HepG2 (cell line): ENCODE measurements around the gene CIART. TPM values are rescaled to one million over a fixed set of nuclear protein-coding genes. Genes with fewer than 3 reads are reported as not detected.

Source experiments
- ATF7 ChIP-seq, 2 experiments: fragments of 450-650 bp in 1 of 2; sonication (generic) in 1 of 2; formaldehyde crosslinking in 1 of 2; IDR thresholded peaks; 2 replicates each; pipeline versions ENCODE4 v1.4.0 to v1.6.1; 2016 to 2020; ENCODE audit warnings: antibody characterized with exemption in 1 of 2, mild to moderate bottlenecking in 1 of 2, missing genetic modification reagents in 1 of 2
- ATM ChIP-seq: fragments of 450-650 bp; IDR thresholded peaks from 2 replicates; pipeline ENCODE4 v1.7.1; 2017; ENCODE audit warnings: mild to moderate bottlenecking, borderline replicate concordance
- CEBPG ChIP-seq: IDR thresholded peaks from 2 replicates; pipeline ENCODE4 v1.6.1; 2016
- DMTF1 ChIP-seq: sonication (generic); formaldehyde crosslinking; IDR thresholded peaks from 2 replicates; pipeline ENCODE4 v1.4.0; 2020; ENCODE audit warnings: mild to moderate bottlenecking, missing genetic modification reagents
- DNMT3B ChIP-seq: conservative IDR thresholded peaks from 2 replicates; pipeline ENCODE4 v1.6.1; 2016; ENCODE audit warnings: missing biosample characterization, control low read depth
- FUBP1 ChIP-seq: sonication (generic); formaldehyde crosslinking; IDR thresholded peaks from 2 replicates; pipeline ENCODE4 v1.5.1; 2020; ENCODE audit warnings: missing genetic modification reagents, mild to moderate bottlenecking, borderline replicate concordance
- HNRNPL ChIP-seq: fragments of 200-400 bp; formaldehyde crosslinking; IDR thresholded peaks from 2 replicates; pipeline ENCODE4 v1.6.1; 2017; ENCODE audit warnings: mild to moderate bottlenecking, low read depth, low read length
- HNRNPLL ChIP-seq: fragments of 200-400 bp; formaldehyde crosslinking; IDR thresholded peaks from 2 replicates; pipeline ENCODE4 v1.6.1; 2017; ENCODE audit warnings: mild to moderate bottlenecking, low read depth, low read length; ENCODE audit not compliant: poor library complexity, severe bottlenecking
- NFIC ChIP-seq: IDR thresholded peaks from 2 replicates; pipeline ENCODE4 v1.6.1; 2012; ENCODE audit warnings: mild to moderate bottlenecking, low read length, inconsistent platforms
- REXO4 ChIP-seq: sonication (generic); formaldehyde crosslinking; IDR thresholded peaks from 2 replicates; pipeline ENCODE4 v1.8.0; 2022; ENCODE audit warnings: missing genetic modification reagents, mild to moderate bottlenecking, borderline replicate concordance
- SIN3A ChIP-seq: IDR thresholded peaks from 2 replicates; pipeline ENCODE4 v1.6.1; 2011; ENCODE audit warnings: low read depth, mild to moderate bottlenecking, control low read depth, low read length, borderline replicate concordance
- ZBTB26 ChIP-seq: IDR thresholded peaks from 2 replicates; pipeline ENCODE4 v1.6.1; 2016; ENCODE audit warnings: missing compliant biosample characterization, missing genetic modification reagents, borderline replicate concordance
- ZFP36L1 ChIP-seq: sonication (generic); formaldehyde crosslinking; IDR thresholded peaks from 2 replicates; pipeline ENCODE4 v1.8.0; 2022; ENCODE audit warnings: mild to moderate bottlenecking, missing genetic modification reagents, moderate library complexity
- ZNF816 ChIP-seq: sonication (generic); formaldehyde crosslinking; IDR thresholded peaks from 2 replicates; pipeline ENCODE4 v1.8.0; 2022; ENCODE audit warnings: missing genetic modification reagents, mild to moderate bottlenecking, borderline replicate concordance
- polyA plus RNA-seq, 8 experiments: library from polyadenylated mRNA; depleted of rRNA in 3 of 8; stranded (reverse) in 7 of 8; unstranded in 1 of 8; fragments of >200 nt; fragmentation: Illumina TruSeq in 4 of 8; extraction: Trizol in 4 of 8; gene quantifications; 2 replicates each; pipeline versions ENCODE4 v1.2.1 to v1.2.3, GENCODE V29; 2011 to 2016; ENCODE audit warnings: low read depth in 4 of 8, missing spikeins in 1 of 8, mixed read lengths in 1 of 8; ENCODE audit not compliant: insufficient read depth in 1 of 8
- total RNA-seq, 5 experiments: library from RNA; depleted of rRNA; stranded (reverse); fragments of >200 nt; fragmentation: Illumina TruSeq; extraction: Trizol; gene quantifications; 2 replicates each; pipeline ENCODE4 v1.2.3, GENCODE V29; 2016; ENCODE audit warnings: low read depth in 1 of 5
- TF ChIP-seq, protein P1 (sequence below): sonication (generic); formaldehyde crosslinking; IDR thresholded peaks from 2 replicates; pipeline ENCODE4 v1.5.0; 2020; ENCODE audit warnings: mild to moderate bottlenecking, missing genetic modification reagents
- TF ChIP-seq, protein P2 (sequence below): sonication (generic); formaldehyde crosslinking; IDR thresholded peaks from 2 replicates; pipeline ENCODE4 v1.8.1; 2023; ENCODE audit warnings: mild to moderate bottlenecking, missing genetic modification reagents
- TF ChIP-seq, protein P3 (sequence below): sonication (generic); formaldehyde crosslinking; conservative IDR thresholded peaks from 2 replicates; pipeline ENCODE4 v1.4.0; 2020; ENCODE audit warnings: missing genetic modification reagents

The CIART gene
- total and polyA plus RNA-seq, 2 of the 13 experiments (the other 11 are each of a cell fraction or from before 2014, with no cell fraction given) = 0.58 TPM; not detected in 1

DNA sequence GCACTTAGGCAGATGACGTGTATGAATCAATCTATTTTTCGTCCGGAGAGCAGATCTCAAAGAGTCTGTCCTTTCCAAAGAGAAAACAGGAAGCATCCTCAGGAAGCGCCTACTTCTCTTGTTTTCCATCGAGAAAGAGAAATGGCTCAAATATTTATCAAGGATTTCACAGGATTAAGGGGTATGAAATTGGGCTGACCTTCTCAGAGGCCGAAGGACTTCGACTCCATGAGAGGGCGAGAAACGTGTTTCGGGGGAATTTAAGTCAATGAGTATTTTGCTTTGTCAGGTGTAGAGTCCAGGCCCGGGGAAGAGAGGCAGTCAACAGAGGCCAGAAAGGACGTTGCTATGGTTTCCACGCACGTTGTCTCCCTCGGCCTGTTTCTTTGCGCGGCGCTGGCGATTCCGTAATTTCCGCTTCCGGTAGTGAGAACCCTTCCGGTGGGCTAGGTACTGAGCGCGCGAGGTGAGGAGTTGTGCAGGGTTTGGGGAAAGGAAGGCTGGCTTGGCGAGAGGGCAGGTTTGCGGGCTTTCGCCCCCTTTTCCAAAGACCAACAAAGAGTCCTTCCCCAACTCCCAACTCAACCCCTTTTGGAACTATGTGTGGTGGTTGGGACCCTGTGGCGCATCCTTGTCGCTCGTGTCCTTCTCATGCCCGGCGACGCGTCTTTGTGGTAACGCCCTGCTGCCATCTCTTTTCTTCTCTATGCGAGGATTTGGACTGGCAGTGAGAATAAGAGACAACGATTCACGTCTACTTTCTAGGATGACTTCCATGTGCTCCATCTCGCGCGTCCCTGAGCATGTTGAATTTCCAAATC, 11.3 kb downstream of the CIART start, which contains the start of gene MRPS21 (continued):
- TF ChIP-seq ATM = no peak
- no peak for TF ChIP-seq REXO4 (CRISPR knock-in tag)
- no peak; the same call in 1 of the 2 replicates for TF ChIP-seq NFIC
- TF ChIP-seq ZBTB26 (CRISPR knock-in tag) = peak; percentile 30; the same call in 1 of the 2 replicates
- TF ChIP-seq, protein P1, sequence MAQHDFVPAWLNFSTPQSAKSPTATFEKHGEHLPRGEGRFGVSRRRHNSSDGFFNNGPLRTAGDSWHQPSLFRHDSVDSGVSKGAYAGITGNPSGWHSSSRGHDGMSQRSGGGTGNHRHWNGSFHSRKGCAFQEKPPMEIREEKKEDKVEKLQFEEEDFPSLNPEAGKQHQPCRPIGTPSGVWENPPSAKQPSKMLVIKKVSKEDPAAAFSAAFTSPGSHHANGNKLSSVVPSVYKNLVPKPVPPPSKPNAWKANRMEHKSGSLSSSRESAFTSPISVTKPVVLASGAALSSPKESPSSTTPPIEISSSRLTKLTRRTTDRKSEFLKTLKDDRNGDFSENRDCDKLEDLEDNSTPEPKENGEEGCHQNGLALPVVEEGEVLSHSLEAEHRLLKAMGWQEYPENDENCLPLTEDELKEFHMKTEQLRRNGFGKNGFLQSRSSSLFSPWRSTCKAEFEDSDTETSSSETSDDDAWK (CRISPR knock-in tag) = no peak
- TF ChIP-seq DMTF1 (CRISPR knock-in tag) = no peak
- TF ChIP-seq DNMT3B (CRISPR knock-in tag) = peak; percentile 84; the same call in 1 of the 2 replicates
- no peak for TF ChIP-seq ATF7 (IDR thresholded peaks at IDR 0.05)
- TF ChIP-seq ATF7 (CRISPR knock-in tag; IDR thresholded peaks at IDR 0.05) = peak; percentile 32; the same call in 1 of the 2 replicates
- TF ChIP-seq ZFP36L1 (CRISPR knock-in tag) = no peak
- TF ChIP-seq ZNF816 (CRISPR knock-in tag) = no peak
- TF ChIP-seq, protein P2, sequence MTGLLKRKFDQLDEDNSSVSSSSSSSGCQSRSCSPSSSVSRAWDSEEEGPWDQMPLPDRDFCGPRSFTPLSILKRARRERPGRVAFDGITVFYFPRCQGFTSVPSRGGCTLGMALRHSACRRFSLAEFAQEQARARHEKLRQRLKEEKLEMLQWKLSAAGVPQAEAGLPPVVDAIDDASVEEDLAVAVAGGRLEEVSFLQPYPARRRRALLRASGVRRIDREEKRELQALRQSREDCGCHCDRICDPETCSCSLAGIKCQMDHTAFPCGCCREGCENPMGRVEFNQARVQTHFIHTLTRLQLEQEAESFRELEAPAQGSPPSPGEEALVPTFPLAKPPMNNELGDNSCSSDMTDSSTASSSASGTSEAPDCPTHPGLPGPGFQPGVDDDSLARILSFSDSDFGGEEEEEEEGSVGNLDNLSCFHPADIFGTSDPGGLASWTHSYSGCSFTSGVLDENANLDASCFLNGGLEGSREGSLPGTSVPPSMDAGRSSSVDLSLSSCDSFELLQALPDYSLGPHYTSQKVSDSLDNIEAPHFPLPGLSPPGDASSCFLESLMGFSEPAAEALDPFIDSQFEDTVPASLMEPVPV (CRISPR knock-in tag) = peak; percentile 54; the same call in 1 of the 2 replicates
- peak; percentile 92 for TF ChIP-seq HNRNPLL
- 0 out of 2 replicates have a peak, but pooled peaks have one; percentile 34 for TF ChIP-seq HNRNPL
- TF ChIP-seq, protein P3, sequence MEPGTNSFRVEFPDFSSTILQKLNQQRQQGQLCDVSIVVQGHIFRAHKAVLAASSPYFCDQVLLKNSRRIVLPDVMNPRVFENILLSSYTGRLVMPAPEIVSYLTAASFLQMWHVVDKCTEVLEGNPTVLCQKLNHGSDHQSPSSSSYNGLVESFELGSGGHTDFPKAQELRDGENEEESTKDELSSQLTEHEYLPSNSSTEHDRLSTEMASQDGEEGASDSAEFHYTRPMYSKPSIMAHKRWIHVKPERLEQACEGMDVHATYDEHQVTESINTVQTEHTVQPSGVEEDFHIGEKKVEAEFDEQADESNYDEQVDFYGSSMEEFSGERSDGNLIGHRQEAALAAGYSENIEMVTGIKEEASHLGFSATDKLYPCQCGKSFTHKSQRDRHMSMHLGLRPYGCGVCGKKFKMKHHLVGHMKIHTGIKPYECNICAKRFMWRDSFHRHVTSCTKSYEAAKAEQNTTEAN (CRISPR knock-in tag) = 0 out of 2 replicates have a peak, but pooled peaks have one; percentile 12
- peak; percentile 92 for TF ChIP-seq SIN3A
- peak; percentile 73 for TF ChIP-seq CEBPG (CRISPR knock-in tag)
- no peak for TF ChIP-seq FUBP1 (CRISPR knock-in tag)
